GM12801 (cell line): Measurements from ENCODE around the gene PRKN.

ENCODE experiments used
- CTCF ChIP-seq: IDR thresholded peaks from one replicate; pipeline ENCODE4 v1.5.1; 2011; ENCODE audit warnings: control low read depth; ENCODE audit not compliant: insufficient read length; ENCODE audit errors: extremely low read depth

Gene PRKN

GRCh38 chr6:162179196-162179951 is 548.2 kb downstream of the PRKN start:
- no peak for TF ChIP-seq CTCF

DNA sequence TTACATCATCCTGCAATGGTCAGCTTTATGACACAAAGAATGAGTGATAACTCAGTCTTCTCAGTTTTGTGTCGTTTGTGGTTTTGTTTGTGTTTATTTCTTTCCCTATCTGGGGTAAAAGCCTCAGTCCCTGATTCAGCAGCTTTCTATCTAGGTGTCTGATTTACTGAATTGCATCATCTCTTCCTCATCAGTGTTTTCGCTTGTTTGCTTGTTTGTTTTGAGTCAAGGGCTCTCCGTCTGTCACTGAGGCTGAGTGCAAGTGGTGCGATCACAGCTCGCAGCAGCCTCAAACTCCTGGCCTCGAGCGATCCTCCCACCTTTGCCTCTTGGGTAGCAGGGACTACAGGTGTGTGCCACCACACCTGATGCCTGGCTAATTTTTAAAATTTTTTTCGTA is 548.9 kb downstream of the PRKN start:
- no peak for TF ChIP-seq CTCF

- no peak for TF ChIP-seq CTCF
These were observed 549.3 kb downstream of the PRKN start for GRCh38 chr6:162178266-162178665.

GRCh38 chr6:162177746-162178145 is 549.8 kb downstream of the PRKN start:
- no peak for TF ChIP-seq CTCF

GRCh38 chr6:162173466-162173865 is 554.1 kb downstream of the PRKN start:
- no peak for TF ChIP-seq CTCF

GRCh38 chr6:162165479-162165878 is 562.1 kb downstream of the PRKN start:
- TF ChIP-seq CTCF, result no peak

DNA sequence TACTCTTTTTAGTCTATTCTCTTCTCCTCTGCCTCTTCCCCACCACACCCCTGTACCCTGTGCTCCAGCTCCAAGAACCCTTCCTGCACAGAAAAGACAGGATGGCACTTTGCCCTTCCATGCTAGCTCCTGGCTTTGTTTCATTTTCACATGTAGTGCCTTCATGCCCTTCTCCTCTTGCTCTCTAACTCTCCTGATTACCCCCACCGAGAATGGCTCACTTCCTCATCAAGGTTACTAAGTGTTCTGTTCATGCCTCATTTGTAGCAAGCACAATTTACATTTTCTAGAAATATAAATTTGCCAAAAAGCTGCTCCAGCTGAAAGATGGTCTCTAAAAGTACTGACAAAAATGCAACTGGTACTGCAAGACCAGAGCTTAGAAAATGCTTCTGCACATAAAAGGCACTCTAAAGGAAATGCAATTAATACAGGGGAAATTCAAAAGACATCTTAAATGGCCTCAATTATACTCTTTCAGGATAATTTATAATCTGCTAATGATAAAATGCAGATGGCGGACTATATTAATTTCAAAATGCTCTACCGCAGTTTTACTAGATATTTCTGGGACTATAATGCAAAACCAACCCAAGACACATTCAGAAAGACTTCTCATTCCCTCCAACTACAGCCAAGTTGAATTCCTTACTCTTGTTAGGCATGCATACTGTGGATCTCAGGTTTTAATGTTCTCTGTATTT is 570.2 kb downstream of the PRKN start:
- TF ChIP-seq CTCF, result no peak
